Natural killer cell (primary cell): ENCODE data around the gene NR1I2. TPM values are rescaled to one million over a fixed set of nuclear protein-coding genes. Genes with fewer than 3 reads are reported as not detected.

Experiments
- ATAC-seq, 3 donors: fragments of 150-1000 bp in 2 of 3; fragments of 200-7000 bp in 1 of 3; cut with Tn5 transposase; 1 replicate in 1 of 3; 2 replicates in 2 of 3; pipeline ENCODE4 v1.10.0; 2021; ENCODE audit warnings: mild to moderate bottlenecking in 2 of 3, moderate library complexity in 2 of 3
- DNase-seq, 2 donors: peaks; one replicate each; pipeline versions ENCODE4 v3.0.0 to v3.0.0-alpha.2; 2013 to 2021; ENCODE audit warnings: mixed read lengths in 1 of 2
- H3K27ac ChIP-seq: one replicate; pipeline ENCODE4 v1.5.1; 2013; ENCODE audit warnings: mild to moderate bottlenecking, low read length
- H3K27me3 ChIP-seq: one replicate; pipeline ENCODE4 v1.6.1; 2013; ENCODE audit warnings: low read length; ENCODE audit not compliant: control insufficient read depth, insufficient read depth
- H3K36me3 ChIP-seq: one replicate; pipeline ENCODE4 v1.6.1; 2013; ENCODE audit warnings: low read length; ENCODE audit not compliant: control insufficient read depth, insufficient read depth
- H3K4me1 ChIP-seq: one replicate; pipeline ENCODE4 v1.6.1; 2013; ENCODE audit warnings: low read length; ENCODE audit not compliant: control insufficient read depth, insufficient read depth
- H3K4me3 ChIP-seq: one replicate; pipeline ENCODE4 v1.5.1; 2013; ENCODE audit warnings: low read length
- H3K9me3 ChIP-seq: one replicate; pipeline ENCODE4 v1.6.1; 2013; ENCODE audit warnings: low read length; ENCODE audit not compliant: control insufficient read depth, insufficient read depth
- H3K27ac Mint-ChIP-seq, 2 donors: one replicate each; pipeline ENCODE4 v1.8.0; 2022; ENCODE audit warnings: mild to moderate bottlenecking in 2 of 2, mixed read lengths in 2 of 2, moderate library complexity in 1 of 2
- H3K27me3 Mint-ChIP-seq, 2 donors: one replicate each; pipeline ENCODE4 v1.8.0; 2022; ENCODE audit warnings: low read depth in 2 of 2, mixed read lengths in 2 of 2
- H3K36me3 Mint-ChIP-seq: one replicate; pipeline ENCODE4 v1.8.0; 2022; ENCODE audit warnings: mixed read lengths
- H3K4me1 Mint-ChIP-seq, 2 donors: one replicate each; pipeline ENCODE4 v1.8.0; 2022; ENCODE audit warnings: mixed read lengths in 2 of 2
- H3K4me3 Mint-ChIP-seq: one replicate; pipeline ENCODE4 v1.8.0; 2022; ENCODE audit warnings: mild to moderate bottlenecking, moderate library complexity, mixed read lengths
- H3K9me3 Mint-ChIP-seq, 2 donors: one replicate each; pipeline ENCODE4 v1.8.0; 2022; ENCODE audit warnings: mixed read lengths in 2 of 2
- CTCF ChIP-seq: fragments of 200-600 bp; IDR thresholded peaks from one replicate; pipeline ENCODE4 v1.8.0; 2022; ENCODE audit warnings: antibody characterized with exemption
- WGBS: methylation state at CpG from one replicate; pipeline ENCODE4 v1.1.7; 2013; ENCODE audit warnings: missing lambda C conversion rate; ENCODE audit not compliant: insufficient coverage; 5-methylcytosine and 5-hydroxymethylcytosine counted together
- intact Hi-C: fragments of 100-400 bp; cut with micrococcal nuclease; formaldehyde crosslinking; loops from one replicate; pipeline ENCODE4 v1.14.2; 2022
- total RNA-seq, 4 donors: library from RNA; stranded (reverse); fragments of 120-200 nt in 1 of 4; gene quantifications; one replicate each; pipeline versions ENCODE4 v1.2.3 to v1.2.4, GENCODE V29; 2013 to 2022

The NR1I2 gene
- total RNA-seq, 3 donors from 2014 or later (not counting 1 experiment from before 2014, with no cell fraction given), result 0.13 to 0.25 (median 0.16) TPM

GRCh38 chr3:119767936-119768601 lies 13.8 kb upstream of the NR1I2 start:
- intact Hi-C loops, result no loop called here
- no peaks in the 10 kb centered on the region for H3K9me3 ChIP-seq
- Mint-ChIP-seq H3K4me1 (no peaks in the 10 kb centered on the region), H3K27me3 (peaks cover 6 to 17% of the 10 kb centered on the region in 2 donors), H3K4me3 (no peak overlapping the region), H3K9me3 (no peaks in the 10 kb centered on the region), H3K36me3 (no peaks in the 10 kb centered on the region), H3K27ac (no peak overlapping the region)
- ATAC-seq (no peak), DNase-seq (no peak)
- no peak overlapping the region for H3K4me3 ChIP-seq
- no peaks in the 10 kb centered on the region for H3K4me1 ChIP-seq
- no peaks in the 10 kb centered on the region for H3K27me3 ChIP-seq
- no peak overlapping the region for H3K27ac ChIP-seq
- TF ChIP-seq CTCF, result no peak
- WGBS, result over 99% methylated on average over 6 of the region's 6 CpGs
- no peaks in the 10 kb centered on the region for H3K36me3 ChIP-seq

- Mint-ChIP-seq H3K36me3 (no peaks in the 10 kb centered on the region), H3K9me3 (no peaks in the 10 kb centered on the region), H3K27me3 (peaks cover 9 to 17% of the 10 kb centered on the region in 2 donors), H3K4me3 (no peak overlapping the region), H3K27ac (no peak overlapping the region), H3K4me1 (no peaks in the 10 kb centered on the region)
- Histone ChIP-seq H3K27me3 (no peaks in the 10 kb centered on the region), H3K36me3 (no peaks in the 10 kb centered on the region), H3K27ac (no peak overlapping the region), H3K9me3 (no peaks in the 10 kb centered on the region), H3K4me3 (no peak overlapping the region), H3K4me1 (no peaks in the 10 kb centered on the region)
- no peak for TF ChIP-seq CTCF
- WGBS, result 88% methylated on average over 4 of the region's 9 CpGs
- ATAC-seq (no peak), DNase-seq (no peak)
- intact Hi-C loops, result no loop called here
Measured at GRCh38 chr3:119768668-119769393, 13.1 kb upstream of the NR1I2 start.

GRCh38 chr3:119769394-119770149 lies 12.3 kb upstream of the NR1I2 start:
- Histone ChIP-seq H3K36me3 (no peaks in the 10 kb centered on the region), H3K4me1 (no peaks in the 10 kb centered on the region), H3K9me3 (no peaks in the 10 kb centered on the region), H3K4me3 (no peak overlapping the region), H3K27me3 (no peaks in the 10 kb centered on the region), H3K27ac (no peak overlapping the region)
- WGBS, result 77% methylated on average over 8 of the region's 8 CpGs
- ATAC-seq (no peak), DNase-seq (no peak)
- Mint-ChIP-seq H3K27ac (no peak overlapping the region), H3K4me3 (no peak overlapping the region), H3K9me3 (no peaks in the 10 kb centered on the region), H3K27me3 (peaks cover 15 to 21% of the 10 kb centered on the region in 2 donors), H3K36me3 (no peaks in the 10 kb centered on the region), H3K4me1 (no peaks in the 10 kb centered on the region)
- TF ChIP-seq CTCF, result no peak
- intact Hi-C loops, result no loop called here
